Caco-2 (cell line): ENCODE data around the gene MED13L. TPM values are rescaled to one million over a fixed set of nuclear protein-coding genes. Genes with fewer than 3 reads are reported as not detected.

Experiments used
- BruUV-seq: library from RNA; stranded (reverse); fragments of 400-500 nt; replicated peaks from 2 replicates; lab custom pipeline; 2021; lab: Mats Ljungman, UMichigan
- CTCF ChIA-PET: fragments of 300-600 bp; sonication (Branson Sonifier 250); formaldehyde crosslinking; loops from one replicate; lab custom pipeline; 2022; ENCODE audit warnings: antibody characterized with exemption; lab: Charles Lee
- POLR2A ChIA-PET: fragments of 300-600 bp; sonication (Branson Sonifier 250); formaldehyde crosslinking; loops from one replicate; lab custom pipeline; 2022; ENCODE audit warnings: antibody characterized with exemption; lab: Charles Lee
- DNase-seq, 2 experiments: peaks; one replicate each; pipeline versions ENCODE4 v3.0.0 to v3.0.0-alpha.2; 2020 to 2022
- H3K27me3 ChIP-seq: replicated peaks from 2 replicates; pipeline ENCODE4 v1.6.0; 2011; ENCODE audit warnings: low read length; ENCODE audit not compliant: control insufficient read depth, insufficient read depth
- H3K36me3 ChIP-seq: 2 replicates; pipeline ENCODE4 v1.5.1; 2011; ENCODE audit warnings: low read length; ENCODE audit not compliant: control insufficient read depth, insufficient read depth
- H3K4me1 ChIP-seq: fragments of 250-450 bp; sonication (Bioruptor Pico); 2 replicates; pipeline ENCODE4 v1.5.1; 2020; ENCODE audit warnings: mild to moderate bottlenecking
- H3K4me3 ChIP-seq: 2 replicates; pipeline ENCODE4 v1.5.1; 2011; ENCODE audit warnings: low read depth, mild to moderate bottlenecking, control low read depth, low read length
- H3K9me3 ChIP-seq: fragments of 250-450 bp; sonication (Bioruptor Pico); 2 replicates; pipeline ENCODE4 v1.5.1; 2020; ENCODE audit warnings: mild to moderate bottlenecking, moderate library complexity
- H3K27ac Mint-ChIP-seq: one replicate; pipeline ENCODE4 v1.8.0; 2022; ENCODE audit warnings: mixed read lengths; ENCODE audit not compliant: unreplicated experiment
- H3K27me3 Mint-ChIP-seq: one replicate; pipeline ENCODE4 v1.8.0; 2022; ENCODE audit warnings: mixed read lengths; ENCODE audit not compliant: insufficient read depth, unreplicated experiment
- H3K36me3 Mint-ChIP-seq: one replicate; pipeline ENCODE4 v1.8.0; 2022; ENCODE audit warnings: mild to moderate bottlenecking, mixed read lengths; ENCODE audit not compliant: insufficient read depth, unreplicated experiment
- H3K4me1 Mint-ChIP-seq: one replicate; pipeline ENCODE4 v1.8.0; 2022; ENCODE audit warnings: low read depth, mixed read lengths; ENCODE audit not compliant: unreplicated experiment
- H3K4me3 Mint-ChIP-seq: one replicate; pipeline ENCODE4 v1.8.0; 2022; ENCODE audit warnings: mild to moderate bottlenecking, moderate library complexity, mixed read lengths; ENCODE audit not compliant: unreplicated experiment
- H3K9me3 Mint-ChIP-seq: one replicate; pipeline ENCODE4 v1.8.0; 2022; ENCODE audit warnings: mixed read lengths; ENCODE audit not compliant: unreplicated experiment
- intact Hi-C: fragments of 100-400 bp; cut with micrococcal nuclease; formaldehyde crosslinking; loops from one replicate; pipeline ENCODE4 v1.10.0; 2022; ENCODE audit not compliant: unreplicated experiment
- total RNA-seq: library from RNA; stranded (reverse); gene quantifications from 2 replicates; pipeline ENCODE4 v1.2.3, GENCODE V29; 2022
- TF ChIP-seq, protein P1 (sequence below), 2 experiments: fragments of 200-600 bp in 1 of 2; IDR thresholded peaks; 1 replicate in 1 of 2; 2 replicates in 1 of 2; pipeline versions ENCODE4 v1.5.1 to v1.8.0; 2011 to 2022; ENCODE audit warnings: antibody characterized with exemption in 1 of 2, control low read depth in 1 of 2, inconsistent platforms in 1 of 2, low read depth in 1 of 2, low read length in 1 of 2, mild to moderate bottlenecking in 1 of 2, moderate library complexity in 1 of 2; ENCODE audit not compliant: insufficient read depth in 1 of 2, severe bottlenecking in 1 of 2, unreplicated experiment in 1 of 2

The MED13L gene
- total RNA-seq, 1 experiment from 2014 or later: 160 TPM

DNA sequence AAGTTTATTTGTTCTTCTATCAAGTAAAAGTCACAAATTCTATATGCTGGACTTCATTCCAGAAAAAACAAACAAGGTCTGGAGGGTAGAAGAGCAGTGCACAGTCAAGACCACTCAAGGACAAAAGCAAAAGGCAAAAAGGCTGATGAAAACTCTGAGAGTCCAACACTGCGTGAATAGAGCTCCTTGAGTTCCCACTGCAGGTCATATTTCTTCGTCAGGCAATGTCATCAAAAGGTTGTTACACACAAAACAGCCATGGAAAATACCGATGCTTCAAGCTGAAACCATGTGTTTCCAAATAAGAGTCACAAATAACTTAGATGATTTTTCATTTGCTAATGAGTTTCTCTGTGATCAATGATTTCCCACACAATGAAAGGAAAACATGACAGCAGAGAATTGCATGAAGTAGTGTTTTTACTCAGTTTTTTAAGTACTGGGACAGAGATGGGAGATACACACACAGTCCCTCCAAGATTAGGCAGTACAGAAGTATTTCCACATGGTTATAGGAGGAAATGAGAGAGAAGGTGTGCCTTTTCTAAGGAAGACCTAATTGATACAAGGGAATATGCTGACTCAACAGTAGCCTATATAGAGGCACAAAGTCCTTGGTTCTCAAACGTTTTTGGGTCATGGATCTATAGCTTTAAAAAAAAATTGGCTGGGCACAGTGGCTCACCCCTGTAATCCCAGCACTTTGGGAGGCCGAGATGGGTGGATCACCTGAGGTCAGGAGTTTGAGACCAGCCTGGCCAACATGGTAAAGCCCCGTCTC, 177.7 kb downstream of the MED13L start:
- no peaks in the 10 kb centered on the region; the same call in 1 of the 2 replicates for H3K36me3 ChIP-seq
- CTCF ChIA-PET: no interaction called here
- no peaks in the 10 kb centered on the region for H3K9me3 ChIP-seq
- BruUV-seq: no TSS peak
- no peaks in the 10 kb centered on the region for H3K27me3 Mint-ChIP-seq
- no peaks in the 10 kb centered on the region for H3K9me3 Mint-ChIP-seq
- intact Hi-C loops: no loop called here
- H3K27ac Mint-ChIP-seq: no peak overlapping the region
- DNase-seq: no peak
- H3K4me1 ChIP-seq: no peaks in the 10 kb centered on the region
- H3K36me3 Mint-ChIP-seq: peaks cover 13% of the 10 kb centered on the region
- H3K4me1 Mint-ChIP-seq: peaks cover 9% of the 10 kb centered on the region
- POLR2A ChIA-PET: no interaction called here
- H3K27me3 ChIP-seq: no peaks in the 10 kb centered on the region
- H3K4me3 ChIP-seq: no peak overlapping the region
- TF ChIP-seq, protein P1, sequence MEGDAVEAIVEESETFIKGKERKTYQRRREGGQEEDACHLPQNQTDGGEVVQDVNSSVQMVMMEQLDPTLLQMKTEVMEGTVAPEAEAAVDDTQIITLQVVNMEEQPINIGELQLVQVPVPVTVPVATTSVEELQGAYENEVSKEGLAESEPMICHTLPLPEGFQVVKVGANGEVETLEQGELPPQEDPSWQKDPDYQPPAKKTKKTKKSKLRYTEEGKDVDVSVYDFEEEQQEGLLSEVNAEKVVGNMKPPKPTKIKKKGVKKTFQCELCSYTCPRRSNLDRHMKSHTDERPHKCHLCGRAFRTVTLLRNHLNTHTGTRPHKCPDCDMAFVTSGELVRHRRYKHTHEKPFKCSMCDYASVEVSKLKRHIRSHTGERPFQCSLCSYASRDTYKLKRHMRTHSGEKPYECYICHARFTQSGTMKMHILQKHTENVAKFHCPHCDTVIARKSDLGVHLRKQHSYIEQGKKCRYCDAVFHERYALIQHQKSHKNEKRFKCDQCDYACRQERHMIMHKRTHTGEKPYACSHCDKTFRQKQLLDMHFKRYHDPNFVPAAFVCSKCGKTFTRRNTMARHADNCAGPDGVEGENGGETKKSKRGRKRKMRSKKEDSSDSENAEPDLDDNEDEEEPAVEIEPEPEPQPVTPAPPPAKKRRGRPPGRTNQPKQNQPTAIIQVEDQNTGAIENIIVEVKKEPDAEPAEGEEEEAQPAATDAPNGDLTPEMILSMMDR (IDR thresholded peaks at IDR 0.05; ENCODE audit: insufficient read depth in 1 of 2, low read depth in 1 of 2, low read length in 1 of 2, severe bottlenecking in 1 of 2, unreplicated experiment in 1 of 2): no peak
- no peak overlapping the region for H3K4me3 Mint-ChIP-seq

GRCh38 chr12:116096874-116097273, 180.6 kb downstream of the MED13L start:
- Histone ChIP-seq H3K27me3 (no peaks in the 10 kb centered on the region), H3K9me3 (no peaks in the 10 kb centered on the region), H3K4me3 (no peak overlapping the region), H3K36me3 (no peaks in the 10 kb centered on the region; the same call in 1 of the 2 replicates), H3K4me1 (no peaks in the 10 kb centered on the region)
- DNase-seq: no peak
- Mint-ChIP-seq H3K27ac (no peak overlapping the region), H3K4me1 (peaks cover 20% of the 10 kb centered on the region), H3K36me3 (peaks cover 8% of the 10 kb centered on the region), H3K27me3 (no peaks in the 10 kb centered on the region), H3K4me3 (no peak overlapping the region), H3K9me3 (no peaks in the 10 kb centered on the region)
- CTCF ChIA-PET: no interaction called here
- TF ChIP-seq, protein P1 (IDR thresholded peaks at IDR 0.05; ENCODE audit: insufficient read depth in 1 of 2, low read depth in 1 of 2, low read length in 1 of 2, severe bottlenecking in 1 of 2, unreplicated experiment in 1 of 2): no peak
- intact Hi-C loops: no loop called here
- BruUV-seq: no TSS peak
- POLR2A ChIA-PET: no interaction called here

GRCh38 chr12:116094475-116094874, 183.0 kb downstream of the MED13L start:
- intact Hi-C loops: no loop called here
- no peak overlapping the region for H3K4me3 Mint-ChIP-seq
- Histone ChIP-seq H3K4me1 (no peaks in the 10 kb centered on the region), H3K27me3 (no peaks in the 10 kb centered on the region), H3K9me3 (no peaks in the 10 kb centered on the region), H3K36me3 (no peaks in the 10 kb centered on the region; the same call in 1 of the 2 replicates), H3K4me3 (no peak overlapping the region)
- peaks cover 10% of the 10 kb centered on the region for H3K4me1 Mint-ChIP-seq
- ChIA-PET CTCF (interaction anchor here (0.6 kb wide), 2 partner anchors 155 to 370 kb away, joined by 3 to 5 read pairs; no protein-coding TSS in a partner anchor), POLR2A (no interaction called here)
- no peak overlapping the region for H3K27ac Mint-ChIP-seq
- TF ChIP-seq, protein P1 (IDR thresholded peaks at IDR 0.05; ENCODE audit: insufficient read depth in 1 of 2, low read depth in 1 of 2, low read length in 1 of 2, severe bottlenecking in 1 of 2, unreplicated experiment in 1 of 2): no peak
- H3K27me3 Mint-ChIP-seq: no peaks in the 10 kb centered on the region
- no TSS peak for BruUV-seq
- H3K9me3 Mint-ChIP-seq: no peaks in the 10 kb centered on the region
- DNase-seq: no peak
- peaks cover 20% of the 10 kb centered on the region for H3K36me3 Mint-ChIP-seq
